HL-60 (cell line): ENCODE data around the gene CAMK1D.

Source experiments
- CTCF ChIP-seq: IDR thresholded peaks from one replicate; pipeline ENCODE4 v1.5.1; 2011; ENCODE audit warnings: low read length, control low read depth, inconsistent platforms; ENCODE audit not compliant: insufficient read depth
- POLR2AphosphoS5 ChIP-seq: IDR thresholded peaks from 2 replicates; pipeline ENCODE4 v1.6.1; 2012; ENCODE audit warnings: low read depth

GRCh38 chr10:12333380-12334185, 15.8 kb upstream of the CAMK1D start:
- TF ChIP-seq POLR2AphosphoS5 (no peak), CTCF (no peak)
